ENCODE data around the gene NOTCH3. TPM values are rescaled to one million over a fixed set of nuclear protein-coding genes. Genes with fewer than 3 reads are reported as not detected.

The NOTCH3 gene
- total RNA-seq, 1 experiment from 2014 or later, result 39.4 TPM

DNA sequence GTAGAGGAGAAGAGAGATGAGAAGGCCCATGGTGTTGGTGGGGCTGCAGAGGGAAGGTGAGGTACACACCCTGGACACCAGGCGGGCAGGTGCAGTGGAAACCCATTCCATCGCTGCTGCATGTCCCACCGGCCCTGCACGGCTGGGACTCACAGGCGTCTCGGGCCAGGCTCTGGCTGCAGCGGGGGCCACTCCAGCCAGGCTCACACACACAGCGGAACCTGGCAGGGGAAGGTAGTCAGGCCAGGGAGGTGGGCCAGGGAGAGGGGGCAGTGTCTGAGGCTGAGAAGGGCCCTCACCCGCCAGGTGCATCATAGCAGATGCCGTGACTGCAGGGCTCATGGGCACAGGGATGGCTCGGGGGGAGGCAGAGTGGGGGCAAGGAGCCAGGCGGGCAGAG lies 15.6 kb downstream of the NOTCH3 start:
- H2AFZ ChIP-seq (ENCODE audit: low read depth, low read length, poor library complexity, severe bottlenecking), result no peak overlapping the region
- DNase-seq (ENCODE audit: low read depth, low spot score) (no peak), ATAC-seq (no peak)
- no peaks in the 10 kb centered on the region for H3K79me2 ChIP-seq (ENCODE audit: insufficient read depth, low read length)
- H3K9me3 ChIP-seq (ENCODE audit: control insufficient read depth in 1 of 2, insufficient read depth in 1 of 2, low read depth in 1 of 2, low read length in 2 of 2), result no peaks in the 10 kb centered on the region
- H3K36me3 ChIP-seq (ENCODE audit: control insufficient read depth in 1 of 2, insufficient read depth in 2 of 2, low read length in 2 of 2), result peaks cover 0 to 3% of the 10 kb centered on the region in 2 experiments; a peak in 2 of 4 replicates
- ChIA-PET POLR2A (no interaction called here), RAD21 (ENCODE audit: low non-redundant PET in 1 of 2, low total read pairs in 2 of 2, uncharacterized antibody in 2 of 2, unreplicated experiment in 2 of 2) (no interaction called here), CTCF (no interaction called here)
- H3K27ac ChIP-seq (ENCODE audit: low read depth, low read length), result no peak overlapping the region
- H3K4me3 ChIP-seq (replicated peaks in 1 of 2; ENCODE audit: low read depth in 1 of 2, low read length in 2 of 2), result no peak overlapping the region
- no peak overlapping the region for H3K9ac ChIP-seq (ENCODE audit: low read length)
- no peaks in the 10 kb centered on the region for H3K9me2 ChIP-seq (ENCODE audit: insufficient read depth)
- intact Hi-C loops (cut with micrococcal nuclease), result no loop called here
- no peaks in the 10 kb centered on the region for H4K20me1 ChIP-seq (ENCODE audit: insufficient read depth)
- H3K4me2 ChIP-seq (ENCODE audit: low read length), result no peak overlapping the region
- no TSS peak for BruUV-seq (replicated peaks)
- no peak for TF ChIP-seq POLR2A (IDR thresholded peaks at IDR 0.05; ENCODE audit: borderline replicate concordance, extremely low read depth, insufficient read depth, insufficient read length)
- H3K27me3 ChIP-seq (ENCODE audit: insufficient read depth, low read length), result no peaks in the 10 kb centered on the region
- H3K4me1 ChIP-seq (ENCODE audit: control insufficient read depth in 1 of 2, insufficient read depth in 2 of 2, low read length in 2 of 2), result no peaks in the 10 kb centered on the region

DNA sequence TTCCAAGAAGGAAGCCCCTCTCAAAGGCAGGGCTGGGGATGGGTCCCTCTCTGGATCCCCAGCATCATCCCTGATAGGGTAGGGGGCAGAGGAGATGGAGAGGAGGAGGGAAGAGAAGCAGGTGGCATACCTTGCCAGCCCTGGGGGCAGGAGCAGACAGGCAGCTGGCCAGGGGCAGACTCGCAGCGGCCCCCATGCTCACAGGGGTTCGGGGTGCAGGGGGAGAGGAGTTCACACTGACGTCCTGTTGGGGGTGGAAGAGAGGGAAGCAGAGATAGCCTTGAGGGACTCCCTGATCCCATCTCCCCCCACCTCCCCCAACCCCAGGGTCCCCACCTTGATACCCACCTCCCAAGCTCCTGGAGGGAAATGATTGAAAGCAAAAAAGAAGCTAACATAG lies 16.0 kb downstream of the NOTCH3 start:
- Histone ChIP-seq H3K4me2 (ENCODE audit: low read length) (no peak overlapping the region), H3K9me3 (ENCODE audit: control insufficient read depth in 1 of 2, insufficient read depth in 1 of 2, low read depth in 1 of 2, low read length in 2 of 2) (no peaks in the 10 kb centered on the region), H3K27me3 (ENCODE audit: insufficient read depth, low read length) (no peaks in the 10 kb centered on the region), H3K36me3 (ENCODE audit: control insufficient read depth in 1 of 2, insufficient read depth in 2 of 2, low read length in 2 of 2) (peaks cover 0 to 3% of the 10 kb centered on the region in 2 experiments; a peak in 2 of 4 replicates), H3K9me2 (ENCODE audit: insufficient read depth) (no peaks in the 10 kb centered on the region), H3K27ac (ENCODE audit: low read depth, low read length) (no peak overlapping the region), H3K4me3 (replicated peaks in 1 of 2; ENCODE audit: low read depth in 1 of 2, low read length in 2 of 2) (no peak overlapping the region), H3K9ac (ENCODE audit: low read length) (no peak overlapping the region), H4K20me1 (ENCODE audit: insufficient read depth) (no peaks in the 10 kb centered on the region), H3K79me2 (ENCODE audit: insufficient read depth, low read length) (no peaks in the 10 kb centered on the region), H2AFZ (ENCODE audit: low read depth, low read length, poor library complexity, severe bottlenecking) (no peak overlapping the region), H3K4me1 (ENCODE audit: control insufficient read depth in 1 of 2, insufficient read depth in 2 of 2, low read length in 2 of 2) (no peaks in the 10 kb centered on the region)
- intact Hi-C loops (cut with micrococcal nuclease), result no loop called here
- ATAC-seq (no peak), DNase-seq (ENCODE audit: low read depth, low spot score) (no peak)
- ChIA-PET CTCF (no interaction called here), RAD21 (ENCODE audit: low non-redundant PET in 1 of 2, low total read pairs in 2 of 2, uncharacterized antibody in 2 of 2, unreplicated experiment in 2 of 2) (no interaction called here), POLR2A (no interaction called here)
- TF ChIP-seq CTCF (IDR thresholded peaks at IDR 0.05 in 2 of 3, conservative IDR thresholded peaks at IDR 0.05 in 1 of 3; ENCODE audit: borderline replicate concordance in 1 of 3, insufficient read depth in 1 of 3, low read depth in 2 of 3, low read length in 2 of 3) (no peak), ZNF274 (IDR thresholded peaks at IDR 0.05; ENCODE audit: low read depth, low read length) (no peak), YY1 (IDR thresholded peaks at IDR 0.05; ENCODE audit: extremely low read depth, insufficient replicate concordance, low read depth, low read length) (no peak), EZH2phosphoT487 (IDR thresholded peaks at IDR 0.05; ENCODE audit: borderline replicate concordance) (no peak), FOSL1 (IDR thresholded peaks at IDR 0.05; ENCODE audit: low read depth) (no peak)
- TF ChIP-seq, protein P1, sequence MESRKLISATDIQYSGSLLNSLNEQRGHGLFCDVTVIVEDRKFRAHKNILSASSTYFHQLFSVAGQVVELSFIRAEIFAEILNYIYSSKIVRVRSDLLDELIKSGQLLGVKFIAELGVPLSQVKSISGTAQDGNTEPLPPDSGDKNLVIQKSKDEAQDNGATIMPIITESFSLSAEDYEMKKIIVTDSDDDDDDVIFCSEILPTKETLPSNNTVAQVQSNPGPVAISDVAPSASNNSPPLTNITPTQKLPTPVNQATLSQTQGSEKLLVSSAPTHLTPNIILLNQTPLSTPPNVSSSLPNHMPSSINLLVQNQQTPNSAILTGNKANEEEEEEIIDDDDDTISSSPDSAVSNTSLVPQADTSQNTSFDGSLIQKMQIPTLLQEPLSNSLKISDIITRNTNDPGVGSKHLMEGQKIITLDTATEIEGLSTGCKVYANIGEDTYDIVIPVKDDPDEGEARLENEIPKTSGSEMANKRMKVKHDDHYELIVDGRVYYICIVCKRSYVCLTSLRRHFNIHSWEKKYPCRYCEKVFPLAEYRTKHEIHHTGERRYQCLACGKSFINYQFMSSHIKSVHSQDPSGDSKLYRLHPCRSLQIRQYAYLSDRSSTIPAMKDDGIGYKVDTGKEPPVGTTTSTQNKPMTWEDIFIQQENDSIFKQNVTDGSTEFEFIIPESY (IDR thresholded peaks at IDR 0.05; ENCODE audit: extremely low read depth, insufficient replicate concordance, low read length), result no peak
- BruUV-seq (replicated peaks), result no TSS peak
